GM06990 (cell line): Measurements from ENCODE around the gene ZFAND3.
"Not testable (repeated sequence)": the region's sequence is repeated elsewhere in the genome, so short reads cannot be mapped to it uniquely, and the experiment has no call there.

Experiments used
- DNase-seq: peaks from one replicate; pipeline ENCODE4 v3.0.0-alpha.2; 2011; ENCODE audit not compliant: insufficient read length; ENCODE audit errors: extremely low read depth
- H3K27me3 ChIP-seq: replicated peaks from 2 replicates; pipeline ENCODE4 v1.6.0; 2011; ENCODE audit warnings: low read length; ENCODE audit not compliant: control insufficient read depth, insufficient read depth
- H3K36me3 ChIP-seq: 2 replicates; pipeline ENCODE4 v1.5.1; 2011; ENCODE audit warnings: low read length; ENCODE audit not compliant: control insufficient read depth, insufficient read depth
- H3K4me3 ChIP-seq: replicated peaks from 2 replicates; pipeline ENCODE4 v1.5.1; 2011; ENCODE audit warnings: low read depth, mild to moderate bottlenecking, control low read depth, low read length
- TF ChIP-seq, protein P1 (sequence below): IDR thresholded peaks from 2 replicates; pipeline ENCODE4 v1.5.1; 2011; ENCODE audit warnings: low read length, control low read depth, mild to moderate bottlenecking, inconsistent platforms; ENCODE audit not compliant: insufficient read depth, poor library complexity, severe bottlenecking

Gene ZFAND3

DNA sequence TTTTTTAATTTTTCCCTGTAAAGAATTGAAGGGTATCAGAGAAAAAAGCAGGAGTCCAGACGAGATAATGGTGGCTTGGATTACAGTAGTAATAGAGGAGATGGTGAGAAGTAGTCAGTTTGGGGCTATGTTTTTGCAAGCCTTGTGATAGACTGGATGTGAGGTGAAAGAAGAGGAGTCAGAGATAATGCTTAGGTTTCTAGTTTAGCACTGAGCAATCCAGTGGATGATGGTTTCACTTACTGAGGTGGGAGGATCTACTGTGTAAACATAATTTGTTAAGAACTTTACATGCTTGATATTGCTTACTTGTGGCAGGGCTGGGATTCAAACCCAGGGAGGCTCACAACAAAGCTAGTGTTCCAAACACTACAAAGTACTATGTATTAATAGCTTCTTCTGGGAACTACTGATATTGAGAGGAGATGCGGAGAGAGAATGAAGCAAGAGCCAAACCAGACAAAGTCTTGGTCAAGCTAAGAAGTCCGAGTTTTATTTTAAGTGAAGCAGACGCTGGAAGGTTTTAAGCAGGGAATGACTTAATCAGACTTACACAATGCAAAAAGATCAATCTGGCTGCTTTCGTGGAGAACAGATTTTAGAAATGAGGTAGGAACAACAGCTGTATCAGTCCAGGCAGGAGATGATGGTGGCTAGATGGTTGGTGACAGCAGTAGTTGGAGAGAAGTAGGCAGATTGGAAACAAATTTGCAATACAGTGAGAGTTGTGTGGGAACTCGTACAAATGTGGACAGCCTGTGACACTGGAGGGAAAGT, 58.0 kb downstream of the ZFAND3 start:
- DNase-seq, result no peak
- Histone ChIP-seq H3K27me3 (no peaks in the 10 kb centered on the region), H3K4me3 (no peak overlapping the region), H3K36me3 (no peaks in the 10 kb centered on the region)
- TF ChIP-seq, protein P1, sequence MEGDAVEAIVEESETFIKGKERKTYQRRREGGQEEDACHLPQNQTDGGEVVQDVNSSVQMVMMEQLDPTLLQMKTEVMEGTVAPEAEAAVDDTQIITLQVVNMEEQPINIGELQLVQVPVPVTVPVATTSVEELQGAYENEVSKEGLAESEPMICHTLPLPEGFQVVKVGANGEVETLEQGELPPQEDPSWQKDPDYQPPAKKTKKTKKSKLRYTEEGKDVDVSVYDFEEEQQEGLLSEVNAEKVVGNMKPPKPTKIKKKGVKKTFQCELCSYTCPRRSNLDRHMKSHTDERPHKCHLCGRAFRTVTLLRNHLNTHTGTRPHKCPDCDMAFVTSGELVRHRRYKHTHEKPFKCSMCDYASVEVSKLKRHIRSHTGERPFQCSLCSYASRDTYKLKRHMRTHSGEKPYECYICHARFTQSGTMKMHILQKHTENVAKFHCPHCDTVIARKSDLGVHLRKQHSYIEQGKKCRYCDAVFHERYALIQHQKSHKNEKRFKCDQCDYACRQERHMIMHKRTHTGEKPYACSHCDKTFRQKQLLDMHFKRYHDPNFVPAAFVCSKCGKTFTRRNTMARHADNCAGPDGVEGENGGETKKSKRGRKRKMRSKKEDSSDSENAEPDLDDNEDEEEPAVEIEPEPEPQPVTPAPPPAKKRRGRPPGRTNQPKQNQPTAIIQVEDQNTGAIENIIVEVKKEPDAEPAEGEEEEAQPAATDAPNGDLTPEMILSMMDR, result no peak

DNA sequence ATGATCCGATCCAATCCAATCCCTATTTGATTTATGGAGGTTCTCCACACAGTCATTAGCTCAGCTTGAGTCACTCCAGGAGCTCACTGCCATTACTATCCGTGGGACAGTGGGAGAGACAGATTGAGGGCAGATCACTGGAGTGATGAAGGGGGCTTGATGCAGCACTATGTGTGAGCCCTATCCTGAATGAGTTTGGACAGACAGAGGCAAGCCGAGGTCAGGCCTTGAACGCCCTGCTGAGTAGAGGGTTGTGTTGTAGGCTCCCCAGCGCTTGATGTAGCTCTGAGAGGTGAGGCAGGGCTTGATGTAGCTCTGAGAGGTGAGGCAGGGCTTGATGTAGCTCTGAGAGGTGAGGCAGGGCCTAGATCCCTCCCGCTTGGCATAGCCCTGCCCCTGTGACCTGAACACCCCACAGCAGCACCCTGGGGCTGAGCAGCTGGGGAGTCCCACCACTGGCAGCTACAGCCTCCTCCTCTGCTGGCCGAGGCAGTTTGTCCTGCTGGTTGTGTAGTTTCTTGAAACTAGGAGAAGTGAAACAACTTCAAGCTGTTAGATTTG, 58.7 kb downstream of the ZFAND3 start:
- H3K4me3 ChIP-seq, result no peak overlapping the region
- TF ChIP-seq, protein P1, result no peak
- no peak for DNase-seq
- H3K36me3 ChIP-seq, result no peaks in the 10 kb centered on the region
- no peaks in the 10 kb centered on the region for H3K27me3 ChIP-seq

DNA sequence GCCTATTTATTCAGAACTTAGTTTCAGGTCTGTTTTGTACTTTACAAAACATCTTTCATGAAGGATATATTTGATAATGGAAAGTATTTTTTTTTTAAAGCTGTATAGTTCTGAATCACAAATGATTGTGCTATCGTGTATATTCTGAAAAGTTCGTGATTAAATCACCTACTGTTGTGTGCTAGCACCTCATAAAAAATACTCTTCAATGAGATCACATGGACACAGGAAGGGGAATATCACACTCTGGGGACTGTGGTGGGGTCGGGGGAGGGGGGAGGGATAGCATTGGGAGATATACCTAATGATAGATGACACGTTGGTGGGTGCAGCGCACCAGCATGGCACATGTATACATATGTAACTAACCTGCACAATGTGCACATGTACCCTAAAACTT, 61.1 kb downstream of the ZFAND3 start:
- not testable (repeated sequence) for H3K4me3 ChIP-seq, H3K36me3 ChIP-seq, H3K27me3 ChIP-seq, DNase-seq

DNA sequence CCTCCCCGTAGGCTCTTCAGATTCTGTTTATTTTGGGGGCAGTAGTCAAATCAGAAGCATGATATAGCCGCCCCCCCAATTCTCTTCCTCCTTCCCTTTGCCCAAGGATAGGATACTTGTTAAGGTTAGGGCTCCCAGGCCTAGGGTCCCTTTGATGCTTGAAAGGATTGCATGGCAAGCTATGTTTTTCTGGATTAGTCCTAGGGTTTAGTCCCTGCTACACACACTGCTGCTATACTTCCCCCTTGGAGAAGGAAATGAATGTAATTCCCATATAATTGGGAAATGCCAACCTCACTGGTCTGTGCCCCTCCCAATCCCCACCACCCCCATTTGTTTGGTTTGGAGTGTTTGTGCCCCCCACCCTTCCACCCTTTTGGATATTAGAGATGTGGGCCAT, 62.8 kb downstream of the ZFAND3 start:
- Histone ChIP-seq H3K27me3 (no peaks in the 10 kb centered on the region), H3K4me3 (no peak overlapping the region), H3K36me3 (no peaks in the 10 kb centered on the region)
- TF ChIP-seq, protein P1, result no peak
- no peak for DNase-seq

DNA sequence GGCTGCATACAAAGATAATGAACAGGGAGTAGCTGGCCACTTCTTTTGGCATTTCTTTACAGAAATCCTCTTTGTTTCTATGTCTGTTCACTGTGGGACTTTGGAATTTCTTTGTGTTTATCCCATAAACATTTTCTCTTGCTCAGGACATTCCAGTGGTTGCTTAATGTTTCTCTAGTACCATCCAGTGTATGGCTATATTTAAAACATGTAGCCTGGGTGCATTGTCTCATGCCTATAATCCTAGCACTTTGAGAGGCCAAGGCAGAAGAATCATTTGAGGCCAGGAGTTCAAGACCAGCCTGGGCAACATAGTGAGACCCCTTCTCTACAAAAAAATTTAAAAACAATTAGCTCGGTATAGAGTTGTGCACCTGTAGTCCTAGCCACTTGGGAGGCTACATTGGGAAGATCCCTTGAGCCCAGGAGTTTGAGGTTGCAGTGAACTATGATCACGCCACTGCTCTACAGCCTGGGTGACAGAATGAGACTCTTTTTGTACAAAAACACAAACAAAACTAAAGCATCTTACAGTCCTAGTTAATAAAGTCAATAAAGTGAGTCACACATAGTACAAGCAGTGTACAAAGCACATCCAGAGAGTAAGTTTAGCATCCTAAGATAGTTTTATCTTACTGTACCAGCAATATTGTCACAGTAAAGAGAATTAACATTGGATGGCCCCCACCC, 63.3 kb downstream of the ZFAND3 start:
- no peaks in the 10 kb centered on the region for H3K27me3 ChIP-seq
- DNase-seq, result no peak
- TF ChIP-seq, protein P1, result no peak
- H3K36me3 ChIP-seq, result no peaks in the 10 kb centered on the region
- H3K4me3 ChIP-seq, result no peak overlapping the region

DNA sequence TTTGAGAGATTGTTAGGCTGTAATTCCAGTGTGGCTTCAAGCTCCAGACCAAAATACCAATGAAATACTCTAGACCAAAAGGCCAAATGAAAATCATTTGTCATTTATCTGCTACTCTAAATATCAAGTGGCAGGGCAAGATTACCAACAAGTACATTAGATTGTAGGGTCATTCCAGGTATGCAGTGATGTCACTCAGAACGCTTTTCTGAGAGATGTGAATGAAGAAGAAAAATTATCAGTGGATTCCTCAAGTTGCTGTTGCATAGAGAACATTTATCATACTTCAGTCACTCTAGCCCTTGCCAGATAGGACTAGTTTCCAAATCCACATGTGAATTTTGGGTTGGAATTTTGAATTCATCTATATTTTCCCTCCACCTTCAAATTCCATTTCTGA, 65.0 kb downstream of the ZFAND3 start:
- TF ChIP-seq, protein P1, result no peak
- no peak for DNase-seq

More for the DNA sequence above, 65.0 kb downstream of the ZFAND3 start:
- Histone ChIP-seq H3K36me3 (no peaks in the 10 kb centered on the region), H3K4me3 (no peak overlapping the region), H3K27me3 (no peaks in the 10 kb centered on the region)
